HG03025 (cell line): ENCODE measurements around the gene CLGN.

ENCODE experiments used
- ATAC-seq: cut with Tn5 transposase; IDR thresholded peaks from one replicate; pipeline ENCODE4 v1.9.1; 2021; ENCODE audit warnings: mild to moderate bottlenecking, moderate library complexity; ENCODE audit not compliant: unreplicated experiment, low FRiP score

CLGN gene

GRCh38 chr4:140343303-140343702, 84.1 kb downstream of the CLGN start:
- no peak for ATAC-seq

- no peak for ATAC-seq
Observed at GRCh38 chr4:140342620-140343019, 84.8 kb downstream of the CLGN start.
